Cortex of kidney (tissue), 1 donor: ENCODE results near the gene FAM89B.

ENCODE experiments used
- DNase-seq: peaks from one replicate; lab custom pipeline; 2025; lab: John Stamatoyannopoulos, UW

The FAM89B gene

GRCh38 chr11:65588199-65589054 is 16.1 kb downstream of the FAM89B start:
- DNase-seq: no peak

- DNase-seq: no peak
These were observed 17.3 kb downstream of the FAM89B start for GRCh38 chr11:65589444-65590239.

GRCh38 chr11:65590240-65590738 is 18.0 kb downstream of the FAM89B start:
- DNase-seq: no peak

GRCh38 chr11:65591939-65592857 is 19.9 kb downstream of the FAM89B start:
- no peak for DNase-seq

- no peak for DNase-seq
These were observed 20.6 kb downstream of the FAM89B start for GRCh38 chr11:65592858-65593517.

GRCh38 chr11:65593518-65594414 is 21.4 kb downstream of the FAM89B start:
- no peak for DNase-seq

GRCh38 chr11:65595131-65595530 is 22.8 kb downstream of the FAM89B start:
- no peak for DNase-seq

- no peak for DNase-seq
These were observed 23.4 kb downstream of the FAM89B start, which contains the start of gene KCNK7 for GRCh38 chr11:65595543-65596281. Gene KCNK7, minus strand, starts transcription at chr11:65595800. Its CDS starts 28 bp downstream, at chr11:65595772.

- no peak for DNase-seq
These were observed 24.2 kb downstream of the FAM89B start for GRCh38 chr11:65596520-65596919.

GRCh38 chr11:65598258-65598699 is 25.9 kb downstream of the FAM89B start:
- no peak for DNase-seq

GRCh38 chr11:65599216-65599954 is 27.0 kb downstream of the FAM89B start:
- no peak for DNase-seq

- DNase-seq: no peak
These were observed 27.6 kb downstream of the FAM89B start for GRCh38 chr11:65599955-65600246.

- DNase-seq: no peak
These were observed 31.9 kb downstream of the FAM89B start for GRCh38 chr11:65604258-65604657.

- DNase-seq: no peak
These were observed 34.7 kb downstream of the FAM89B start for GRCh38 chr11:65606876-65607613.

- DNase-seq: no peak
These were observed 35.5 kb downstream of the FAM89B start for GRCh38 chr11:65607614-65608426.

- DNase-seq: no peak
These were observed 36.9 kb downstream of the FAM89B start for GRCh38 chr11:65609229-65609628.

GRCh38 chr11:65609665-65610064 is 37.3 kb downstream of the FAM89B start:
- no peak for DNase-seq
